Esophagus muscularis mucosa (tissue), 3 donors: Measurements from ENCODE around the gene KLF16.

Experiments
- CTCF ChIP-seq, 3 experiments: fragments of 200-600 bp in 2 of 3; fragments of 450-650 bp in 1 of 3; sonication (generic) in 2 of 3; IDR thresholded peaks; one replicate each; pipeline ENCODE4 v1.5.1; 2017 to 2019; ENCODE audit warnings: antibody characterized with exemption in 3 of 3, mild to moderate bottlenecking in 2 of 3, moderate library complexity in 1 of 3
- POLR2A ChIP-seq: fragments of 450-650 bp; IDR thresholded peaks from one replicate; pipeline ENCODE4 v1.6.1; 2017; ENCODE audit warnings: antibody characterized with exemption, moderate library complexity, mild to moderate bottlenecking, low read depth

GRCh38 chr19:1906985-1907562 is 43.7 kb upstream of the KLF16 start:
- TF ChIP-seq POLR2A = no peak
- TF ChIP-seq CTCF (IDR thresholded peaks at IDR 0.05) = no peak
